Neural cell (in vitro differentiated cells): ENCODE results near the gene ITGAX. TPM values are rescaled to one million over a fixed set of nuclear protein-coding genes. Genes with fewer than 3 reads are reported as not detected.

Source experiments
- H2AFZ ChIP-seq: fragments of 200-600, 300-800 bp; sonication (generic), shearing (Covaris generic); 2 replicates; pipeline ENCODE4 v1.6.0; 2014; ENCODE audit warnings: low read depth, mild to moderate bottlenecking, antibody characterized with exemption, low read length, moderate library complexity
- H3F3A ChIP-seq: fragments of 200-600 bp; shearing (Covaris generic); 2 replicates; pipeline ENCODE4 v1.6.1; 2016; ENCODE audit warnings: mild to moderate bottlenecking, moderate library complexity, mixed read lengths, antibody characterized with exemption, low read length; ENCODE audit not compliant: insufficient read depth, poor library complexity, severe bottlenecking
- H3K27ac ChIP-seq: fragments of 200-600, 300-800 bp; sonication (generic), shearing (Covaris generic); 2 replicates; pipeline ENCODE4 v1.5.1; 2014; ENCODE audit warnings: mild to moderate bottlenecking, low read length, moderate library complexity
- H3K27me3 ChIP-seq: fragments of 300-800, 200-600 bp; sonication (generic), shearing (Covaris generic); 2 replicates; pipeline ENCODE4 v1.6.0; 2014; ENCODE audit warnings: mild to moderate bottlenecking, low read depth, low read length, moderate library complexity; ENCODE audit not compliant: insufficient read depth
- H3K36me3 ChIP-seq: fragments of 300-800, 200-600 bp; sonication (generic), shearing (Covaris generic); 2 replicates; pipeline ENCODE4 v1.5.1; 2014; ENCODE audit warnings: mild to moderate bottlenecking, antibody characterized with exemption, low read length, moderate library complexity; ENCODE audit not compliant: insufficient read depth
- H3K4me2 ChIP-seq: fragments of 300-800, 200-600 bp; sonication (generic), shearing (Covaris generic); 2 replicates; pipeline ENCODE4 v1.6.0; 2014; ENCODE audit warnings: mild to moderate bottlenecking, low read length
- H3K4me3 ChIP-seq: fragments of 300-800, 200-600 bp; sonication (generic), shearing (Covaris generic); 2 replicates; pipeline ENCODE4 v1.5.1; 2014; ENCODE audit warnings: mild to moderate bottlenecking, low read length, moderate library complexity
- H3K79me2 ChIP-seq: fragments of 200-600 bp; shearing (Covaris generic); replicated peaks from 2 replicates; pipeline ENCODE4 v1.6.0; 2014; ENCODE audit warnings: mild to moderate bottlenecking, low read length, moderate library complexity; ENCODE audit not compliant: insufficient read depth
- H3K9ac ChIP-seq: fragments of 300-800, 200-600 bp; sonication (generic), shearing (Covaris generic); 2 replicates; pipeline ENCODE4 v1.6.1; 2016; ENCODE audit warnings: mild to moderate bottlenecking, low read length, mixed read lengths
- H3K9me2 ChIP-seq: fragments of 200-600 bp; shearing (Covaris generic); 2 replicates; pipeline ENCODE4 v1.6.1; 2016; ENCODE audit warnings: mild to moderate bottlenecking, low read length, mixed read lengths; ENCODE audit not compliant: insufficient read depth
- H3K9me3 ChIP-seq: fragments of 200-600, 300-800 bp; sonication (generic), shearing (Covaris generic); 2 replicates; pipeline ENCODE4 v1.6.1; 2016; ENCODE audit warnings: mild to moderate bottlenecking, mixed run types, low read length, moderate library complexity, mixed read lengths
- H4K20me1 ChIP-seq: fragments of 200-600 bp; shearing (Covaris generic); 2 replicates; pipeline ENCODE4 v1.6.1; 2016; ENCODE audit warnings: mild to moderate bottlenecking, mixed run types; ENCODE audit not compliant: insufficient read depth
- EP300 ChIP-seq: fragments of 450-650 bp; conservative IDR thresholded peaks from 2 replicates; pipeline ENCODE4 v1.6.1; 2014; ENCODE audit warnings: antibody characterized with exemption, mild to moderate bottlenecking, moderate library complexity; ENCODE audit not compliant: poor library complexity, severe bottlenecking
- EZH2 ChIP-seq: fragments of 200-600, 300-800 bp; shearing (Covaris generic), sonication (generic); IDR thresholded peaks from 2 replicates; pipeline ENCODE4 v1.6.1; 2014; ENCODE audit warnings: antibody characterized with exemption, low read length, borderline replicate concordance, mild to moderate bottlenecking; ENCODE audit not compliant: insufficient read depth, poor library complexity, severe bottlenecking
- MXI1 ChIP-seq: fragments of 450-650 bp; conservative IDR thresholded peaks from 2 replicates; pipeline ENCODE4 v1.6.1; 2014; ENCODE audit warnings: antibody characterized with exemption, mild to moderate bottlenecking; ENCODE audit not compliant: poor library complexity, severe bottlenecking
- POLR2AphosphoS5 ChIP-seq: IDR thresholded peaks from 2 replicates; pipeline ENCODE4 v1.6.1; 2012
- RAD21 ChIP-seq: fragments of 450-650 bp; conservative IDR thresholded peaks from 2 replicates; pipeline ENCODE4 v1.6.1; 2014; ENCODE audit warnings: antibody characterized with exemption, mild to moderate bottlenecking, moderate library complexity
- SMC3 ChIP-seq: fragments of 450-650 bp; conservative IDR thresholded peaks from 2 replicates; pipeline ENCODE4 v1.6.1; 2014; ENCODE audit warnings: antibody characterized with exemption, mild to moderate bottlenecking, moderate library complexity; ENCODE audit not compliant: poor library complexity
- TAF1 ChIP-seq: IDR thresholded peaks from 2 replicates; pipeline ENCODE4 v1.6.1; 2012; ENCODE audit warnings: low read depth
- polyA plus RNA-seq: library from polyadenylated mRNA; depleted of rRNA; stranded (reverse); fragments of >200 nt; gene quantifications from 2 replicates; pipeline ENCODE4 v1.2.3, GENCODE V29; 2014
- TF ChIP-seq, protein P1 (sequence below): IDR thresholded peaks from 2 replicates; pipeline ENCODE4 v1.6.1; 2012; ENCODE audit warnings: borderline replicate concordance
- TF ChIP-seq, protein P2 (sequence below): fragments of 450-650 bp; IDR thresholded peaks from 2 replicates; pipeline ENCODE4 v1.5.1; 2014; ENCODE audit warnings: antibody characterized with exemption, mild to moderate bottlenecking, moderate library complexity; ENCODE audit not compliant: poor library complexity, severe bottlenecking

Gene ITGAX
- polyA plus RNA-seq, 1 donor from 2014 or later, result not detected

DNA sequence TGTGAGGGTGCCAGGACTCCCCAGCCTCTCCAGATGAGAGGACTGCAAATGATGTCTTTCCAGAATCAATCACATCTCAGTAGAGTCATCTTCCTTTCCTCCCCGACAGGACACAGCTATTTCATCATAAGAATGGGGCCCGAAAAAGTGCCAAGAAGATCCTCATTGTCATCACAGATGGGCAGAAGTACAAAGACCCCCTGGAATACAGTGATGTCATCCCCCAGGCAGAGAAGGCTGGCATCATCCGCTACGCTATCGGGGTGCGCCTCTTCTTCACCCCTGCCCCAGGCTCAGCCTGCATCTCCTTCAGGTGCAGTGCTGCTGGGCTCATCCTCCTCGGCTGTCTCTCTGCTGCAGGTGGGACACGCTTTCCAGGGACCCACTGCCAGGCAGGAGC is 52.4 kb downstream of the ITGAX start:
- TF ChIP-seq EZH2 (no peak), SMC3 (no peak), POLR2AphosphoS5 (no peak), TAF1 (no peak), MXI1 (no peak), EP300 (no peak), RAD21 (no peak)
- TF ChIP-seq, protein P1, sequence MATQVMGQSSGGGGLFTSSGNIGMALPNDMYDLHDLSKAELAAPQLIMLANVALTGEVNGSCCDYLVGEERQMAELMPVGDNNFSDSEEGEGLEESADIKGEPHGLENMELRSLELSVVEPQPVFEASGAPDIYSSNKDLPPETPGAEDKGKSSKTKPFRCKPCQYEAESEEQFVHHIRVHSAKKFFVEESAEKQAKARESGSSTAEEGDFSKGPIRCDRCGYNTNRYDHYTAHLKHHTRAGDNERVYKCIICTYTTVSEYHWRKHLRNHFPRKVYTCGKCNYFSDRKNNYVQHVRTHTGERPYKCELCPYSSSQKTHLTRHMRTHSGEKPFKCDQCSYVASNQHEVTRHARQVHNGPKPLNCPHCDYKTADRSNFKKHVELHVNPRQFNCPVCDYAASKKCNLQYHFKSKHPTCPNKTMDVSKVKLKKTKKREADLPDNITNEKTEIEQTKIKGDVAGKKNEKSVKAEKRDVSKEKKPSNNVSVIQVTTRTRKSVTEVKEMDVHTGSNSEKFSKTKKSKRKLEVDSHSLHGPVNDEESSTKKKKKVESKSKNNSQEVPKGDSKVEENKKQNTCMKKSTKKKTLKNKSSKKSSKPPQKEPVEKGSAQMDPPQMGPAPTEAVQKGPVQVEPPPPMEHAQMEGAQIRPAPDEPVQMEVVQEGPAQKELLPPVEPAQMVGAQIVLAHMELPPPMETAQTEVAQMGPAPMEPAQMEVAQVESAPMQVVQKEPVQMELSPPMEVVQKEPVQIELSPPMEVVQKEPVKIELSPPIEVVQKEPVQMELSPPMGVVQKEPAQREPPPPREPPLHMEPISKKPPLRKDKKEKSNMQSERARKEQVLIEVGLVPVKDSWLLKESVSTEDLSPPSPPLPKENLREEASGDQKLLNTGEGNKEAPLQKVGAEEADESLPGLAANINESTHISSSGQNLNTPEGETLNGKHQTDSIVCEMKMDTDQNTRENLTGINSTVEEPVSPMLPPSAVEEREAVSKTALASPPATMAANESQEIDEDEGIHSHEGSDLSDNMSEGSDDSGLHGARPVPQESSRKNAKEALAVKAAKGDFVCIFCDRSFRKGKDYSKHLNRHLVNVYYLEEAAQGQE, result no peak
- TF ChIP-seq, protein P2, sequence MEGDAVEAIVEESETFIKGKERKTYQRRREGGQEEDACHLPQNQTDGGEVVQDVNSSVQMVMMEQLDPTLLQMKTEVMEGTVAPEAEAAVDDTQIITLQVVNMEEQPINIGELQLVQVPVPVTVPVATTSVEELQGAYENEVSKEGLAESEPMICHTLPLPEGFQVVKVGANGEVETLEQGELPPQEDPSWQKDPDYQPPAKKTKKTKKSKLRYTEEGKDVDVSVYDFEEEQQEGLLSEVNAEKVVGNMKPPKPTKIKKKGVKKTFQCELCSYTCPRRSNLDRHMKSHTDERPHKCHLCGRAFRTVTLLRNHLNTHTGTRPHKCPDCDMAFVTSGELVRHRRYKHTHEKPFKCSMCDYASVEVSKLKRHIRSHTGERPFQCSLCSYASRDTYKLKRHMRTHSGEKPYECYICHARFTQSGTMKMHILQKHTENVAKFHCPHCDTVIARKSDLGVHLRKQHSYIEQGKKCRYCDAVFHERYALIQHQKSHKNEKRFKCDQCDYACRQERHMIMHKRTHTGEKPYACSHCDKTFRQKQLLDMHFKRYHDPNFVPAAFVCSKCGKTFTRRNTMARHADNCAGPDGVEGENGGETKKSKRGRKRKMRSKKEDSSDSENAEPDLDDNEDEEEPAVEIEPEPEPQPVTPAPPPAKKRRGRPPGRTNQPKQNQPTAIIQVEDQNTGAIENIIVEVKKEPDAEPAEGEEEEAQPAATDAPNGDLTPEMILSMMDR, result no peak
- H4K20me1 ChIP-seq, result no peaks in the 10 kb centered on the region
- no peaks in the 10 kb centered on the region for H3F3A ChIP-seq
- H3K9ac ChIP-seq, result no peak overlapping the region
- no peaks in the 10 kb centered on the region for H3K9me3 ChIP-seq
- no peak overlapping the region for H3K4me2 ChIP-seq
- H3K79me2 ChIP-seq, result no peaks in the 10 kb centered on the region
- no peak overlapping the region for H2AFZ ChIP-seq
- no peak overlapping the region for H3K4me3 ChIP-seq
- no peaks in the 10 kb centered on the region for H3K36me3 ChIP-seq
- no peaks in the 10 kb centered on the region for H3K9me2 ChIP-seq
- no peaks in the 10 kb centered on the region for H3K27me3 ChIP-seq
- H3K27ac ChIP-seq, result no peak overlapping the region

DNA sequence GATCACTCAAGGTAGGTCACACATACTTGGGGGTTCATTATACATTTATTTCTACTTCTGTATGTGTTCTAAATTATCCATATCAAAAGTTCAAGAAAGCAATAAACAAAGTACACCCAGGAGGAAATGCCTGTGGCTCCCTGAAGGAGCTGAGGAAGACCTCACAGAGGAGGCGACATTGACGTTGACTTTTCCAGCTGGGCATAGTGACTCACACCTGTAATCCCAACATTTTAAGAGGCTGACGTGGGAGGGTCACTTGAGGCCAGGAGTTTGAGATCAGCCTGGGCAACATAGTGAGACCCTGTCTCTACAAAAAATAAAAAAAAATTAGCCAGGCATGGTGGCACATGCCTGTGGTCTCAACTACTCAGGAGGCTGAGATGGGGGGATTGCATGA is 54.5 kb downstream of the ITGAX start:
- Histone ChIP-seq H3K9me3 (no peaks in the 10 kb centered on the region), H3K79me2 (no peaks in the 10 kb centered on the region)

DNA sequence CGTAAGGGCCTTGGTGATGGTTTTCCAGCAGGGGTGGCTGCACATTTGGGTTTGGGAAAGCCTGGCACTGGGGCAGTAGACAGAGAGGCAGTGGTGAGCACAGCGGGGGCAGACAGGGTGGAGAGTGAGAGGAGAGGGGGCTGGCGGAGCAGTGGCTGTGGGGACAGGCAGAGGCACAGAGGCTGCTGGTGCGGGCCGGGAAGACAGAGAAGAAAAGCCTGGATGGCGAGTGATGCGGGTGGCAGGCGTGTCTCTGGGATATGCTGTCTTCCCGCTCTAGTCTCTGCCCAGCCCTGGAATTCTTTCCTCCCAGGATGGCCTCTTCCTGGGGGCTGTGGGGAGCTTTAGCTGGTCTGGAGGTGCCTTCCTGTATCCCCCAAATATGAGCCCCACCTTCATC is 55.1 kb downstream of the ITGAX start:
- no peak overlapping the region for H3K9ac ChIP-seq
- H3K36me3 ChIP-seq, result no peaks in the 10 kb centered on the region
- no peaks in the 10 kb centered on the region for H3K27me3 ChIP-seq
- no peak overlapping the region for H3K27ac ChIP-seq
- H4K20me1 ChIP-seq, result no peaks in the 10 kb centered on the region
- H3F3A ChIP-seq, result no peaks in the 10 kb centered on the region
- no peak overlapping the region for H3K4me3 ChIP-seq
- TF ChIP-seq MXI1, result no peak
- TF ChIP-seq EZH2, result no peak
- TF ChIP-seq, protein P2, result no peak
- H3K9me2 ChIP-seq, result no peaks in the 10 kb centered on the region
- no peaks in the 10 kb centered on the region for H3K79me2 ChIP-seq
- H3K9me3 ChIP-seq, result no peaks in the 10 kb centered on the region
- no peak overlapping the region for H3K4me2 ChIP-seq
- no peak overlapping the region for H2AFZ ChIP-seq

More for the DNA sequence above, 54.5 kb downstream of the ITGAX start:
- Histone ChIP-seq H3K36me3 (no peaks in the 10 kb centered on the region), H4K20me1 (no peaks in the 10 kb centered on the region), H3K27ac (no peak overlapping the region), H3K9me2 (no peaks in the 10 kb centered on the region), H3K4me3 (no peak overlapping the region), H3K9ac (no peak overlapping the region), H3K27me3 (no peaks in the 10 kb centered on the region), H2AFZ (no peak overlapping the region), H3F3A (no peaks in the 10 kb centered on the region), H3K4me2 (no peak overlapping the region)
- TF ChIP-seq EP300, result no peak
- no peak for TF ChIP-seq POLR2AphosphoS5
